DOHH2 (cell line): Measurements from ENCODE around the gene NUDT12.

Experiments
- H3F3A ChIP-seq: fragments of 200-600 bp; sonication (generic), shearing (Covaris generic); 2 replicates; pipeline ENCODE4 v1.6.0; 2016; ENCODE audit warnings: antibody characterized with exemption, mild to moderate bottlenecking; ENCODE audit not compliant: control insufficient read depth, insufficient read depth
- H3K27ac ChIP-seq: fragments of 200-600 bp; sonication (generic); 2 replicates; pipeline ENCODE4 v1.5.1; 2014; ENCODE audit warnings: low read depth, mild to moderate bottlenecking, low read length, moderate library complexity
- H3K27me3 ChIP-seq: fragments of 200-600 bp; sonication (generic); 2 replicates; pipeline ENCODE4 v1.6.1; 2014; ENCODE audit warnings: mild to moderate bottlenecking, low read length, mixed read lengths; ENCODE audit not compliant: control insufficient read depth
- H3K36me3 ChIP-seq: fragments of 200-600 bp; sonication (generic); 2 replicates; pipeline ENCODE4 v1.6.1; 2014; ENCODE audit warnings: mild to moderate bottlenecking, low read length, moderate library complexity, mixed read lengths; ENCODE audit not compliant: control insufficient read depth
- H3K4me1 ChIP-seq: fragments of 200-600 bp; sonication (generic); 2 replicates; pipeline ENCODE4 v1.6.1; 2014; ENCODE audit warnings: mild to moderate bottlenecking, low read length, mixed read lengths; ENCODE audit not compliant: control insufficient read depth
- H3K4me2 ChIP-seq: fragments of 200-600 bp; sonication (generic); 2 replicates; pipeline ENCODE4 v1.6.0; 2014; ENCODE audit warnings: mild to moderate bottlenecking, low read length, moderate library complexity
- H3K4me3 ChIP-seq: fragments of 200-600 bp; sonication (generic); 2 replicates; pipeline ENCODE4 v1.5.1; 2014; ENCODE audit warnings: mild to moderate bottlenecking, low read length, mixed read lengths
- H3K79me2 ChIP-seq: fragments of 200-600 bp; sonication (generic); 2 replicates; pipeline ENCODE4 v1.6.1; 2014; ENCODE audit warnings: mild to moderate bottlenecking, low read length, mixed read lengths; ENCODE audit not compliant: control insufficient read depth
- H3K9me2 ChIP-seq: fragments of 200-600 bp; sonication (generic); replicated peaks from 2 replicates; pipeline ENCODE4 v1.6.1; 2014; ENCODE audit warnings: mild to moderate bottlenecking, low read length, mixed read lengths; ENCODE audit not compliant: control insufficient read depth
- H3K9me3 ChIP-seq: fragments of 200-600 bp; sonication (generic); 2 replicates; pipeline ENCODE4 v1.6.1; 2014; ENCODE audit warnings: antibody characterized with exemption, low read length, mixed read lengths; ENCODE audit not compliant: control insufficient read depth, insufficient read depth
- H4K20me1 ChIP-seq: fragments of 200-600 bp; sonication (generic); 2 replicates; pipeline ENCODE4 v1.6.0; 2014; ENCODE audit warnings: low read depth, mild to moderate bottlenecking, antibody characterized with exemption, low read length, moderate library complexity; ENCODE audit not compliant: control insufficient read depth, insufficient read depth
- EZH2phosphoT487 ChIP-seq: fragments of 200-600 bp; sonication (generic); IDR thresholded peaks from 2 replicates; pipeline ENCODE4 v1.6.1; 2017; ENCODE audit warnings: borderline replicate concordance, mild to moderate bottlenecking, antibody characterized with exemption, low read length, moderate library complexity, mixed read lengths
- TF ChIP-seq, protein P1 (sequence below): fragments of 200-600 bp; sonication (generic); IDR thresholded peaks from one replicate; pipeline ENCODE4 v1.5.1; 2014; ENCODE audit warnings: antibody characterized with exemption, mild to moderate bottlenecking, low read depth, low read length; ENCODE audit not compliant: poor library complexity, severe bottlenecking

The NUDT12 gene

DNA sequence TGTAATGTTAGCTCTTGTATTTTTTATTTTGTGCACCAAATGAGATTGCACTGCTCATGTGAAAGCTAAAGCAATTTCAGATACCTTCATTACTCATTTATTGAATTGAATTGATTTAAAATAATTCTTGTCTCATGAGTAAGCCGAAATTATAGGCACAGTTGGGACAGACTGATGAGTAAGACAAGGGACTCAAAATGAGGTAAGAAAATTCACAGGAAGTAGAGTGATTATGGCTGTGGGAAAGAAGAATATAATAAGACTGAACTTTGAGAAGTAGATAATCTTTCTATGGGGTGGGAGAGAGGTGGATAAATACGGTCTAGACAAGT lies 51.1 kb downstream of the NUDT12 start:
- Histone ChIP-seq H3K4me1 (no peaks in the 10 kb centered on the region), H3K27me3 (no peaks in the 10 kb centered on the region), H3K36me3 (no peaks in the 10 kb centered on the region), H3K79me2 (no peaks in the 10 kb centered on the region), H3K4me2 (no peak overlapping the region), H3K9me3 (no peaks in the 10 kb centered on the region), H3K27ac (no peak overlapping the region), H3F3A (no peaks in the 10 kb centered on the region), H3K4me3 (no peak overlapping the region), H3K9me2 (no peaks in the 10 kb centered on the region), H4K20me1 (no peaks in the 10 kb centered on the region)
- no peak for TF ChIP-seq EZH2phosphoT487
- TF ChIP-seq, protein P1, sequence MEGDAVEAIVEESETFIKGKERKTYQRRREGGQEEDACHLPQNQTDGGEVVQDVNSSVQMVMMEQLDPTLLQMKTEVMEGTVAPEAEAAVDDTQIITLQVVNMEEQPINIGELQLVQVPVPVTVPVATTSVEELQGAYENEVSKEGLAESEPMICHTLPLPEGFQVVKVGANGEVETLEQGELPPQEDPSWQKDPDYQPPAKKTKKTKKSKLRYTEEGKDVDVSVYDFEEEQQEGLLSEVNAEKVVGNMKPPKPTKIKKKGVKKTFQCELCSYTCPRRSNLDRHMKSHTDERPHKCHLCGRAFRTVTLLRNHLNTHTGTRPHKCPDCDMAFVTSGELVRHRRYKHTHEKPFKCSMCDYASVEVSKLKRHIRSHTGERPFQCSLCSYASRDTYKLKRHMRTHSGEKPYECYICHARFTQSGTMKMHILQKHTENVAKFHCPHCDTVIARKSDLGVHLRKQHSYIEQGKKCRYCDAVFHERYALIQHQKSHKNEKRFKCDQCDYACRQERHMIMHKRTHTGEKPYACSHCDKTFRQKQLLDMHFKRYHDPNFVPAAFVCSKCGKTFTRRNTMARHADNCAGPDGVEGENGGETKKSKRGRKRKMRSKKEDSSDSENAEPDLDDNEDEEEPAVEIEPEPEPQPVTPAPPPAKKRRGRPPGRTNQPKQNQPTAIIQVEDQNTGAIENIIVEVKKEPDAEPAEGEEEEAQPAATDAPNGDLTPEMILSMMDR = no peak

DNA sequence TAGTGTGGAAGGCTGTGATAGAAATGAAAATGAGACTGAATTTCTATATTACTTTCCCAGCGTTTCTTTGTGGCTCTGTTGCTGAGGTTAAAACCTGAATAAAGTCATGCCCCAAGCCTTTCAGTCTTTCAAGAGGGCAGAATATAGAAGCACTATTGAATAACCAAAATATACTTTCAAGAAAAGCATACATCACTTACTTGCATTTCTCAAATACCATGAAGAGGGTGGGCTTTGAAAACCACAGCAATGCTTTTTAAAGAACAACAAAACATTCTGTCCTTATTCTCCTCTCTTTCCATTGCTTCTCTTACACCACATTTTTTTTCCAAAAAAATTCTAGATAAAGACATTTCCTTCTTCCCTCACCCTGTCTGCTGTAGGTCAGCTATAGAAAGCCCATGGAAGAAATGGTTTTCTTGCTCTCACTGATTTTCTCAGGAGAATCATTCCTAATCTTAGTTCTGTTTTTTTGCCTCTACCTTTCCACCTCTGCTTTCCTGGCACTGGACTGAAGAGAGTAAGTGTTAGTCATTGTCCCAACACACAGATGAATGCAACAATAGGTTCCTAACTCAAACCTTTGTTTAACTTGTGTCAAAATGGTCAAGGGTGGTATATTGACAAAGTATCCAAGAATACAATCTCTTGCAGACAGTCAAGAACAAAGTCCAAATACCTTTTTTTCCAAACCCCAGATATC lies 51.6 kb downstream of the NUDT12 start:
- no peaks in the 10 kb centered on the region for H3K4me1 ChIP-seq
- H3K79me2 ChIP-seq = no peaks in the 10 kb centered on the region
- H3K4me3 ChIP-seq = no peak overlapping the region
- no peaks in the 10 kb centered on the region for H3K9me3 ChIP-seq
- H3K27me3 ChIP-seq = no peaks in the 10 kb centered on the region
- no peak for TF ChIP-seq EZH2phosphoT487
- TF ChIP-seq, protein P1 = no peak
- H3F3A ChIP-seq = no peaks in the 10 kb centered on the region
- no peaks in the 10 kb centered on the region for H3K9me2 ChIP-seq
- H3K4me2 ChIP-seq = no peak overlapping the region
- H3K36me3 ChIP-seq = no peaks in the 10 kb centered on the region
- H3K27ac ChIP-seq = no peak overlapping the region
- H4K20me1 ChIP-seq = no peaks in the 10 kb centered on the region

DNA sequence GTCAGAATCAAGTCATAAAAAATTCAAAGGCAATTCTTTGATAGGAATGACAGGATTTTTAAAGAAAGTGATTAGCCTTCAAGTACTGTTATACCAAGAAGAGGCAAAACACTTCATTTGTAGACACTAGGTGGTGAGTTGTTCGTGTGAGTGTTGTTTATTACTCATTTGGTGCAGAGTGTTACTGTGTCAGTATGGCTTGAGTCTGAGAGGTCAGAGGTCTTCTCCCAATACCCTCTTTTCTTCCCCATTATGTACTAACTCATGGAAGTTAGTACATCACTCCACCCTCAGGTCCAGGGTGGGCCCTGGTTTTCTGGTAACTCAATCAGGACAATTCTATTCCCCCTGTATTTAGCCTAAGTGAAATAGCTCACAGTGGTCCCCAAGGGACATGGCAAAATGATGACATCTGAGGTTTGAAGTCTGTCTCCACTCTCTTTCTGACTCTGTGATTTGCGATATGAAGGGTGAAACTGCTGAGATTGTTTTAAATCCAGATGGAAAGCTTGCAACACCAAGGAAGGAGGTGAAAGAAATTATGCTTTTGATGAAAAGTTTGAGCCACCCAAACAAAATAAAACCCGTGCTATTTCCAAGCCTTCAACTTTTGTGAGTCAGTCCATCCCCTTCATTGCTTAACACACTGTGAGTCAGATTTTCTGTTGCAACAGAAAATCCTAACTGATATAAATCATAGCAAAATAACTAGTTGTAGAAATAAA lies 56.8 kb downstream of the NUDT12 start:
- TF ChIP-seq EZH2phosphoT487 = no peak
- TF ChIP-seq, protein P1 = no peak
- no peaks in the 10 kb centered on the region for H3K4me1 ChIP-seq
- no peaks in the 10 kb centered on the region for H3F3A ChIP-seq
- no peaks in the 10 kb centered on the region for H3K36me3 ChIP-seq
- H3K4me3 ChIP-seq = no peak overlapping the region
- no peaks in the 10 kb centered on the region for H3K9me3 ChIP-seq
- no peaks in the 10 kb centered on the region for H3K27me3 ChIP-seq
- no peaks in the 10 kb centered on the region for H3K79me2 ChIP-seq
- no peak overlapping the region for H3K4me2 ChIP-seq
- no peak overlapping the region for H3K27ac ChIP-seq
- no peaks in the 10 kb centered on the region for H4K20me1 ChIP-seq
- no peaks in the 10 kb centered on the region for H3K9me2 ChIP-seq
